ENCODE measurements around the gene UBFD1. TPM values are rescaled to one million over a fixed set of nuclear protein-coding genes. Genes with fewer than 3 reads are reported as not detected.
"Not testable (repeated sequence)": the region's sequence is repeated elsewhere in the genome, so short reads cannot be mapped to it uniquely, and the experiment has no call there.

UBFD1 gene
- polyA plus RNA-seq, 2 of the 4 experiments (the other 2 are of a cell fraction), result 60.0 to 78.0 TPM

- TF ChIP-seq REST (IDR thresholded peaks at IDR 0.05), result no peak
- TF ChIP-seq NFE2L2 (conservative IDR thresholded peaks at IDR 0.05; ENCODE audit: low read length), result no peak
- no peak for TF ChIP-seq RAD21 (conservative IDR thresholded peaks at IDR 0.05 in 1 of 2, IDR thresholded peaks at IDR 0.05 in 1 of 2)
- TF ChIP-seq GATA3 (IDR thresholded peaks at IDR 0.05; ENCODE audit: borderline replicate concordance), result peak; percentile 62; the same call in 1 of the 2 replicates
- no peak for TF ChIP-seq FOXS1 (CRISPR knock-in tag; IDR thresholded peaks at IDR 0.05)
- no peak for TF ChIP-seq FOSB (CRISPR knock-in tag; IDR thresholded peaks at IDR 0.05)
Measured at GRCh38 chr16:23539984-23540816, 17.3 kb upstream of the UBFD1 start (continued).

DNA sequence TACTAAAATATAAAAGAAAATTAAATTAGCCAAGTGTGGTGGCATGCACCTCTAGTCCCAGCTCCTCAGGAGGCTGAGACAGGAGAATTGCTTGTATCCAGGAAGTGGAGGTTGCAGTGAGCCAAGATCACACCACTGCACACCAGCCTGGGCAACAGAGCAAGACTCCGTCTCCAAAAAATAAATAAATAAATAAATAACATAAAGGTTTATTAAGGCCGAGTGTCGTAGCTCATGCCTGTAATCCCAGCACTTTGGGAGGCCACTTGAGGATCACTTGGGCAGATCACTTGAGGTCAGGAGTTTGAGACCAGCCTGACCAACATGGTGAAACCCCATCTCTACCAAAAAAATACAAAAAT, 16.7 kb upstream of the UBFD1 start:
- TF ChIP-seq CHD4 (IDR thresholded peaks at IDR 0.05; ENCODE audit: borderline replicate concordance), result peak; percentile 37; the same call in 1 of the 2 replicates
- WGBS (ENCODE audit: missing lambda C conversion rate), result 91% methylated on average over 3 of the region's 3 CpGs
- ChIA-PET POLR2A (interaction anchor here (0.9 to 2.2 kb wide), 3 partner anchors 12 to 16 kb away, joined by 3 to 12 read pairs (median 3); partner anchors contain the start of genes EARS2 and UBFD1), CTCF (interaction anchor here (1.3 to 3.4 kb wide), 4 partner anchors 12 to 31 kb away, joined by 3 to 19 read pairs (median 6); partner anchors contain the start of genes EARS2 and UBFD1)
- ATAC-seq; H3K9me3 ChIP-seq; H3K4me3 ChIP-seq; DNase-seq (ENCODE audit: low read depth in 1 of 2, low spot score in 1 of 2); FAIRE-seq: not testable (repeated sequence)
- peak overlapping the region; percentile 23 to 56; a peak in 4 of 6 replicates for H3K27ac ChIP-seq
- peaks cover 41% of the 10 kb centered on the region for H3K4me1 ChIP-seq
- peak overlapping the region; percentile 55 for H3K4me2 ChIP-seq

DNA sequence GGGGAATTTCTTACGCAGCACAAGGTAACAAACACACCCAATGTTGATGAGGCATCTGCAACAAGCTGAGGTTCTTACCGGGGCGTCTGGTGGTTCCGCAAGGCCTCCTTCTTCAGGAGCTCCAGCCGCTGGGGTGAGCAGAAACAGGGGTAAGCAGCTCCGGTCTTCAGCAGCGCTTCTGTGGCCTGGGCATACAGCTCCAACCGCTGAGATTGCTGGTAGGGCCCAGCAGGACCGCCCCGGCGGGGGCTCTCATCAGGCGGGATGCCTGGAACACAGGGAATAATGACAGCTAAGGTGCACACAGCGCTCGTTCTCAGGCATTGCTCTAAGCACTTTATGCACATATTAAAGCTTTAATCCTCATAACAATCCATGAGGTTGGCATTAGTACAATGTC, 13.1 kb upstream of the UBFD1 start:
- H3K4me3 ChIP-seq, result no peak overlapping the region
- ChIA-PET CTCF (interaction anchor here (0.8 to 2.0 kb wide), 3 partner anchors 9 to 111 kb away, joined by 3 to 12 read pairs (median 3); no protein-coding TSS in a partner anchor), POLR2A (no interaction called here)
- WGBS (ENCODE audit: missing lambda C conversion rate), result 95% methylated on average over 14 of the region's 14 CpGs
- H3K4me2 ChIP-seq, result no peak overlapping the region
- no peak for FAIRE-seq
- H3K4me1 ChIP-seq, result peaks cover 18% of the 10 kb centered on the region
- no peak for TF ChIP-seq KDM1A (IDR thresholded peaks at IDR 0.05; ENCODE audit: low read depth)
- no peak for TF ChIP-seq GATA3 (IDR thresholded peaks at IDR 0.05; ENCODE audit: borderline replicate concordance)
- TF ChIP-seq USF2 (IDR thresholded peaks at IDR 0.05), result no peak
- ATAC-seq, result no peak
- H3K27ac ChIP-seq, result no peak overlapping the region
- H3K9me3 ChIP-seq, result no peaks in the 10 kb centered on the region
- DNase-seq (ENCODE audit: low read depth in 1 of 2, low spot score in 1 of 2), result no peak

DNA sequence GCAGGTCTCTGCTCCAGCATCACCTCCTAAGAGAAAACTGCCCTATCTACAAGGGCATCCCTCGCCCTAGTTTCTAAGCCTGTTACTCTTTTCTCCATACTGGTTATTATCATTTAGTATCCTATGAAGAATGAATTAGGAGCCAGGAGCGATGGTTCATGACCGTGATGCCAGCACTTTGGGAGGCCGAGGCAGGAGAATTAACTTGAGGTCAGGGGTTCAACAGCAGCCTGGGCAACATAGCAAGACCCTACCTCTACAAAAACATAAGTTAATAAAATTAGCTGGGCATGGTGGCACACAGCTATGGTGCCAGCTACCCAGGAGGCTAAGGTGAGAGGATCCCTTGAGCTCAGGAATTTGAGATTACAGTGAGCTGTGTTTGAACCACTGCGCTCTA, 7.6 kb upstream of the UBFD1 start:
- Histone ChIP-seq H3K4me3 (no peak overlapping the region), H3K9me3 (no peaks in the 10 kb centered on the region), H3K27ac (no peak overlapping the region), H3K4me2 (no peak overlapping the region), H3K4me1 (no peaks in the 10 kb centered on the region)
- ATAC-seq (no peak), DNase-seq (ENCODE audit: low read depth in 1 of 2, low spot score in 1 of 2) (no peak), FAIRE-seq (no peak)
- CTCF ChIA-PET, result interaction anchor here (1.0 kb wide), 1 partner anchor 47 kb away, joined by 3 read pairs; no protein-coding TSS in a partner anchor
- 92% methylated on average over 5 of the region's 5 CpGs for WGBS (ENCODE audit: missing lambda C conversion rate)
- TF ChIP-seq KDM1A (IDR thresholded peaks at IDR 0.05; ENCODE audit: low read depth) (no peak), RFX5 (IDR thresholded peaks at IDR 0.05) (no peak), RNF2 (IDR thresholded peaks at IDR 0.05; ENCODE audit: borderline replicate concordance, low read depth) (no peak), MAZ (IDR thresholded peaks at IDR 0.05; ENCODE audit: borderline replicate concordance, low read depth, low read length) (no peak), POLR2A (IDR thresholded peaks at IDR 0.05; ENCODE audit: low read length) (no peak), ELK1 (IDR thresholded peaks at IDR 0.05; ENCODE audit: low read depth, low read length) (no peak), MYC (IDR thresholded peaks at IDR 0.05; ENCODE audit: borderline replicate concordance, low read length) (no peak), CHD2 (IDR thresholded peaks at IDR 0.05; ENCODE audit: low read length, partially characterized antibody) (no peak), CHD4 (IDR thresholded peaks at IDR 0.05; ENCODE audit: borderline replicate concordance) (no peak), HOXA7 (CRISPR knock-in tag; IDR thresholded peaks at IDR 0.05) (no peak), PHF8 (IDR thresholded peaks at IDR 0.05; ENCODE audit: borderline replicate concordance, low read depth) (no peak)
- TF ChIP-seq, protein P1, sequence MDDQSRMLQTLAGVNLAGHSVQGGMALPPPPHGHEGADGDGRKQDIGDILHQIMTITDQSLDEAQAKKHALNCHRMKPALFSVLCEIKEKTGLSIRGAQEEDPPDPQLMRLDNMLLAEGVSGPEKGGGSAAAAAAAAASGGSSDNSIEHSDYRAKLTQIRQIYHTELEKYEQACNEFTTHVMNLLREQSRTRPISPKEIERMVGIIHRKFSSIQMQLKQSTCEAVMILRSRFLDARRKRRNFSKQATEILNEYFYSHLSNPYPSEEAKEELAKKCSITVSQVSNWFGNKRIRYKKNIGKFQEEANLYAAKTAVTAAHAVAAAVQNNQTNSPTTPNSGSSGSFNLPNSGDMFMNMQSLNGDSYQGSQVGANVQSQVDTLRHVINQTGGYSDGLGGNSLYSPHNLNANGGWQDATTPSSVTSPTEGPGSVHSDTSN (IDR thresholded peaks at IDR 0.05), result no peak
- TF ChIP-seq, protein P2, sequence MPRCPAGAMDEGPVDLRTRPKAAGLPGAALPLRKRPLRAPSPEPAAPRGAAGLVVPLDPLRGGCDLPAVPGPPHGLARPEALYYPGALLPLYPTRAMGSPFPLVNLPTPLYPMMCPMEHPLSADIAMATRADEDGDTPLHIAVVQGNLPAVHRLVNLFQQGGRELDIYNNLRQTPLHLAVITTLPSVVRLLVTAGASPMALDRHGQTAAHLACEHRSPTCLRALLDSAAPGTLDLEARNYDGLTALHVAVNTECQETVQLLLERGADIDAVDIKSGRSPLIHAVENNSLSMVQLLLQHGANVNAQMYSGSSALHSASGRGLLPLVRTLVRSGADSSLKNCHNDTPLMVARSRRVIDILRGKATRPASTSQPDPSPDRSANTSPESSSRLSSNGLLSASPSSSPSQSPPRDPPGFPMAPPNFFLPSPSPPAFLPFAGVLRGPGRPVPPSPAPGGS (IDR thresholded peaks at IDR 0.05), result no peak
- TF ChIP-seq, protein P3, sequence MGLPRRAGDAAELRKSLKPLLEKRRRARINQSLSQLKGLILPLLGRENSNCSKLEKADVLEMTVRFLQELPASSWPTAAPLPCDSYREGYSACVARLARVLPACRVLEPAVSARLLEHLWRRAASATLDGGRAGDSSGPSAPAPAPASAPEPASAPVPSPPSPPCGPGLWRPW (IDR thresholded peaks at IDR 0.05), result no peak
- POLR2A ChIA-PET, result no interaction called here

All from A549 (cell line).